Sigmoid colon (tissue), 4 donors: ENCODE data around the gene RGR.

Source experiments
- CTCF ChIP-seq, 4 experiments: fragments of 450-650 bp in 3 of 4; fragments of 200-600 bp in 1 of 4; IDR thresholded peaks; one replicate each; pipeline ENCODE4 v1.5.1; 2016 to 2019; ENCODE audit warnings: antibody characterized with exemption in 4 of 4, mild to moderate bottlenecking in 3 of 4, moderate library complexity in 2 of 4
- POLR2AphosphoS5 ChIP-seq, 4 donors: sonication (generic); formaldehyde crosslinking; IDR thresholded peaks; one replicate each; pipeline ENCODE4 v1.6.1; 2017; ENCODE audit warnings: antibody characterized with exemption in 4 of 4

GRCh38 chr10:84200537-84201243, 44.2 kb upstream of the RGR start:
- no peak for TF ChIP-seq CTCF (IDR thresholded peaks at IDR 0.05)
- TF ChIP-seq POLR2AphosphoS5 (IDR thresholded peaks at IDR 0.05): no peak
